ENCODE measurements around the gene TSPAN15.

TSPAN15 gene

DNA sequence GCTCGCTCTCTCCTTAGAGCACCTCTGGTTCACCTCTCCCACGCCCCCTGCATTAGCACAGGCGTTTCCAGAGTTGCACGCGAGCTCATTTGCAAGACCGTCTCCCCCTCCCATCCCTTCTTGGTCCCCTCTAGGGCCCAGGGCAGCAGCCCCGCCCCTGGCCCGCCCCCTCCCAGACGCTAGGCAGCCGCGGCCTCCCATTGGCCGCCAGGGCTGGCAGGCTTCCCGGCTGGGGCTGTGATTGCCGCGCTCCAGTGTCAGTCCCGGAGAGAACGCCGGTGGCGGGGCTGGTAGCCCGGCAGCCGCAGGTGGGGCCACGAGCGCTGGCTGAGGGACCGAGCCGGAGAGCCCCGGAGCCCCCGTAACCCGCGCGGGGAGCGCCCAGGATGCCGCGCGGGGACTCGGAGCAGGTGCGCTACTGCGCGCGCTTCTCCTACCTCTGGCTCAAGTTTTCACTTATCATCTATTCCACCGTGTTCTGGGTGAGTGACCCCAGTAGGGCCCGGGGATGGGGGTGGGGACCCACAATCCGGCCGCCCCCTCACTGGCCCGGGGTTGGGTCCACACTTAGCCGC lies at the start of gene TSPAN15:
TSS of gene TSPAN15 (plus strand) at position 257 of the 575 bp plus-strand sequence. CDS start at position 387, 130 bp downstream.
- DNase-seq (ENCODE audit: low spot score) = peak; percentile 90

DNA sequence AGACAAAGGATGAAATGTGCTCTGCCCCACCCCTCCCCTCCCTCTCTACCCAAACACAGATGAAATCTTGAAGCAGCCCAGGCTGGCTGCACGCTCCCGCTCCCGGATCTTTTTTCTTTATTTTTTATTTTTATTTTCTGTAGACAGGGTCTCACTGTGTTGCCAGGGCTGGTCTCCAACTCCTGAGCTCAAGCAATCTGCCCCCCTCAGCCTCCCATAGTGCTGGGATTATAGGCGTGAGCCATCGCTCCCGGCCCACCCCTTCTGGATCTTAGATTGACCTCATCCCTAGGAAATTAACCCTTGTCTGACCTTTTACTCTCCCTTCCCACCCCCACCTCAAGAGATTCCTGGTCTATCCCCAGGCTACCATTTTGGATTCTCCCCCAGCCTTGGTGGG lies 48.9 kb upstream of the TSPAN15 start:
- DNase-seq (ENCODE audit: low spot score) = no peak

DNA sequence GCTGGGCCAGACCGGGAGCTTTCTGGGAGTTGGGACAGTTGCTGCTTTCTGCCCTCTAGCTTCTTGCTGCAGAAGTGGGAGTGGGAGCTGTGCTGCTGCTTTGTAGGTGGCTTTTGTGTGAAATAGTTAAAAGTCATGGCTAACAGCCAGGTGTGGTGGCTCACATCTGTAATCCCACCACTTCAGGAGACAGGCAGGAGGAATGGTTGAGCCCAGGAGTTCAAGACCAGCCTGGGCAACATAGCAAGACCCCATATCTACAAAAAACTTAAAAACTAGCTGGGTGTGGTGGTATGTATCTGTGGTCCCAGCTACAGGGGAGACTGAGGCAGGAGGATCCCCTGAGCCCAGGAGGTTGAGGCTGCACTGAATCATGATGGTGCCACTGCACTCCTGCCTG lies 48.2 kb upstream of the TSPAN15 start:
- no peak for DNase-seq (ENCODE audit: low spot score)

DNA sequence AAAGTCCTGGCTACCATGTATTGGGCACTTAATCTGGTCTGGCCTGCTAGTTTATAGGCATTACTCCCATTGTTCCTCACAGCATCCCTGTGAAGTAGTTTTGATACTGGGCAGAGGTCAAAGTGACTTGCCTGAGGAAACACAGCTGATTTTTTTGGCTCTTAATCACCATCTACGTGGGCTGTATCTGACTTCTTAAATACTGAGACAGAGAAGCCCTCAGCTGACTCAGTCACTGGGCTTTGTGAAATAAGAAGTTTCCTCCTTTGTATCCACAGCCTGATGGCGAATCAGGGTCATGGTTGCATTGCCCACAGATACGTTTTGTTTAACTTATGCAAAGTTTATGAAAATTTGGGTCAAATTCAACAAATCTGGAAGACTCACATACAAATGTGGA lies 47.7 kb upstream of the TSPAN15 start:
- no peak for DNase-seq (ENCODE audit: low spot score)

DNA sequence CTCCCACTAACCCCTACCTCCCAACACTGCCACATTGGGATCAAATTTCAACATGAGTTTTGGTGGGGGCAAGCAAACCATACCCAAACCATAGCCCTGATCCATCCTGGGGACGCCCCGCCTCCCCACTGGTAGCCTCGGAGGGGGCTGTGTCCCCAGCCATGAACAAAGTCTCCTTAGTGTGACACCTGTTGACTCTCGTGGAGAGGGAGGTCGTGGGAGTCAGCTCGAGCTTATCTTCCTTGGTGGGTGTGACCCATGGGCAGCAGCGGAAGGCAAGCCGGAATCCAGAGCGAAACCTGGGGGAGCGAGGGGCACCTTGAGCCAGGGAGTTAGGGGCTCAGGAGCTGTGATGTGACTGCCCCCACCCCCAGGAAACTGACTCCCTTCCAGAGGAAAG lies 46.5 kb upstream of the TSPAN15 start:
- no peak for DNase-seq (ENCODE audit: low spot score)

DNA sequence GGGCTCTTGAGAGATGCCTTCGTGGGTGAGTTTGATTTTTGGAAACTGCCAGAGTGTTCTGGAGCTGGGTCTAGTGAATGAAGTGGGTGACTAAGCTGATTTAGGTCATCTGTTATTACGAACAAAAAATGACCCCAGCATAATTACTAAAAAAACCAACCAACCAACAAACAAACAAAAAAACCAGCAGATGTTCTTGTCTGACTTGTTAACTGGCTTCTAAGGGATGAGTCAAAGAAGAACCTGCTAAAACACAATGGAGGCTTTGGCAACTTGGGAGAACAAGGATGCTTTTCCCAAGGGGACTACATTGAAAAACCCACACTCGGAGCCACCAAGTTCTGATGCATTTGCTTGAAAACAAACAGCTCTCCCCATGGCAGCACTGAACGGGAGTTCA lies 46.0 kb upstream of the TSPAN15 start:
- no peak for DNase-seq (ENCODE audit: low spot score)

DNA sequence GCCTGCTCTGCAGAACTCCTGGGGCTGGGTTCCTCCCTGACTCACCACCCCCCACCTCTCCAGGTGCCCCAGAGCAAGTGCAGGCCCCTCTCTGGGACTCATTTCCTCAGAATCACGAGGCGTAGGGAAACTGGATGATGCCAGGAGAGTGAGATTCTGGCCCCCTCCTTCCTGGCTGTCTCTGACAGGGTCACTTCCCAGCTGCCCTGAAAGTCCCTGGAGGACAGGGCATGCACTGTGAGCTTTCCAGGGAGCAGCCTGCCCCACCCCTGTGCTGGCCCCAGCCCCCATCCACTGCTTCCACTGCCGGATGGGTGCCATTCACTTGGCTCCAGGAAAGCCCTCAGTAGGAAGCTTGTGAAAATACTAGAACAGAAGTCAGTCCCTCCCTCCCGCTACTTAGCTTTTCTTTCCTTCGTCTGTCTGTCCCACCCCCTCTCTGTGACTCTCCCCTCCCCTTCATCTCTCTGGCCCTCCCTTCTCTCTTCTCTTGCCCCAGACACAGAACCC lies 44.9 kb upstream of the TSPAN15 start:
- no peak for DNase-seq (ENCODE audit: low spot score)

DNA sequence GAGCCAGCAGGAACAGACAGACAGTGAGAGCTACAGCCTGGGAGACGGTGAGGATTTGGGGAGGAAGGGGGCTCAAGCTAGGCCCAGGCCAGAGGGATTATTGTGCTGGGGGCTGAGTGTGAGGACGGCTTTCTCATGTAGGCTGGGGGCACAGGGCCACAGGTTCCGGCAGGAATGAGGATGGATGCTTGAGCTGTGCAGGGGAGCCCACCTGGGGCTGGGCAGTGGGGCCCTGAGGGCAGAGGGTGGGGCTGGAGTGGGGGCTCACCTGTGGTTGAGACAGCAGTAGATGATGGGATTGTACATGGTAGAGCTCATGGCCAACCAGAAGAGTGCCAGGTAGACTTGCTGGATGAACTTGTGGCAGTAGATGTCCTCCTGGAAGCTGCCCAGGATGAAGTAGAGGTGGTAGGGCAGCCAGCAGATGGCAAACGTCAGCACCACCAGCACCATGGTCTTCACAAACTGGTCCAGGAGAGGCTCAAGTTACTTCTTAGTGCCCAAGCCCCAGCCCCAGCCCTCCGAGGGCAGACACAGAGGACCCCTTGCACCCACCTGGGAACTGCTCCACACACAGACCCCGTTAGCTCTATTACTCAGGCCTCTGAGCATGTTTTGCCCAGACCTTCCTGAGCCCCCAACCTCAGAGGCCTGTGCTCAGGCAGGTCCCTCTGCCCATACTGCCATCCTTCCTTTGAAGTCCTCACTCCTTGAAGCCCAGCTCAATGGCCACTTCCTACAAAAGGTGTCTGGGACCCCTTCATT lies 44.3 kb upstream of the TSPAN15 start:
- no peak for DNase-seq (ENCODE audit: low spot score)

DNA sequence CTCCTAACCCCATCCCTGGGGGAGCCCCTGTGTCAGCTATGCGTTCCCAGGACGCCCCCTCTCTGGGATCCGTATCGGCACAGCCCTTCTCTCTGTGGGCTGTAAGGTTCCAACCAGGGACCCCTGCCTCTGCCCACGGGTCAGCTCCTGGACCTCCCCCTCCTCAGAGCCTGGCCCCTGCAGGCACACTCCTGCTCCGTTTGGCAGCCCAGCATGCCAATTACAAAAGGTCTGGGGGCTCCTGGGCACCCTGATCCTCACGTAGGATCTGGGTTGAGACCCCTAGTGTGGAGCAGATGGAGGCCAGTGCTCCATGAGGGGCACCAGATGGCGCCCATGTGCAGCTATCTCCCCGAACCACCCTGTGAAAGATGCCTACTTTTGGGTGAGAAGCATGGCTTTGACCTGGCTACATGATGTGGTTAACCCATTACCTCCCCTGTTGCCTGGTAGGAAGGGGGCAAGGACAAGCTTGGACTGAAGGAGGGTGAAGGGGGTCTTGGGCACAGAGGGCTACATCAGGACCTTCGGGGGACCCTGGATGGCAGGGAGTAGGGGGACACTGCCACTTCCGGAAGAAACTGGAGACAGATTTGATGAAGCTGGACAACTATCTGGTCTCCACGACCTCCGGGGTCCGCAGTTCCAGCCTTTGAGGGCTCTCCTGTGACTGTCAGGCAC lies 43.5 kb upstream of the TSPAN15 start:
- DNase-seq (ENCODE audit: low spot score) = no peak

DNA sequence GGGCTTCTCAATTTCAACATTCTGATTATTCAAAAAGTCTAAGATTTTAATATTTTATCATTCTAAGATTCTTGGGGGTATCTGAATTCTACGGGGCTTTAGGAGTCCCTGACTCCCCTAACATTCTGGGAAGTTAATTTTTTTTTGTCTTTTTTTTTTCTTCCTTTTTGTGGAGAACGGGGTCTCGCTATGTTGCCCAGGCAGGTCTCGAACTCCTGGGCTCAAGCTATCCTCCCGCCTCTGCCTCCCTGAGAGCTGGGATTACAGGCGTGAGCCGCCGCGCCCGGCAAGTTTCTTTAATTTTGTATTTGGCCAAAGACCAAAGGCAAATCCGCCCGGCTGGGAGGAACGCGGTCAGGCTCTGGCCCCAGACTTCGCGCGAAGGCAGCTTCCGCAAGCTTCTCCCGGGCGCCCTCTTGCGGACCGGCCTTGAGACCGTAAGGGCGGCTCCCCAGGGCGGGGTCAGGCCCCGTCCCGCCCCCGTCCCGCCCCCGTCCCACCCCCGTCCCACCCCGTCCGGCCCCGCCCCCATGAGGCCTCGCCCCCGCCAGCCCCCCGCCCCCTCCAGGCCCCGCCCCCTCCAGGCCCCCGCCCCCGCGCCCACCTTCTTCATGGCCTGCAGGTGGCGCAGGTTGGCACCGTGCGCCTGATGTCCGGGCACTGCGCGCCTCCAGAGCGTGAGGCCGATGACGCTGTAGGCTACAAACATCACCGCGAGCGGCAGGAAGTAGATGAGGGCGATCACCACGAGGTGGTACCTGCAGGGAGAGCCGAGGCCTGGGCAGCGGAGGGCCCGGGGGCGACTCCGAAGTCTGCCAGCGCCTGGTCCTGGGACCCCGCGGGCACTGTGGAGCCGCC lies 42.7 kb upstream of the TSPAN15 start:
- peak; percentile 93 for DNase-seq (ENCODE audit: low spot score)

DNA sequence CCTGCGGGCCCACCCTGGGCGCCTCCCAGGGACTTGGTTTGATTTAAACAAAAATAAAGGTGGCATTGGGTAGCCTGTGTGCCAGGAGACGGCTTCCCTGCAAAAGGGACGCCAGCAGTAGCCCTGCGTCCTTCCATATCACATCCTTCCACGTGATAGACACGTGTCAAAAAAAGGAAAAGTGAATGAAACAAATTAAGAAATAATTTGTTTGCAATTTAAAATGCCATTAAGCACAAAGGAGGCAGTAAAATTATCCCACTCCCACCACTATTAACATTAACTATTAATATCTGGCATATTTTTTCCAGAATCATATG lies 42.1 kb upstream of the TSPAN15 start:
- no peak for DNase-seq (ENCODE audit: low spot score)

DNA sequence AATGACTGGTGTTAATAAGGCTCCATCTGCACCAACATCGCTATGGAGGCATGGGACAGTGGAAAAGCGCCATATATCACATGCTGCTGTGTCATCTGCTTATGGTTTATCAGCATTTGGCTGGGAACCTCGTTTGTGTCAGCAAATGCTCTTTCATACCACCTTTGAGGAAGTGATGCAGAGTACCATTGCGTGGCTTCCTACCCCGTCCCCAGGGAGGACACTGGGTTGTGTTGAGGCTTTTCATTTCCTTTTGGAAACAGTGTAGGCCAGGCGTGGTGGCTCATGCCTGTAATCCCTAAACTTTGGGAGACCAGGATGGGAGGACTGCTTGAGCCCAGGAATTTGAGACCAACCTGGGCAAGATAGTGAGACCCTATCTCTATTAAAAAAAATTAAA lies 41.3 kb upstream of the TSPAN15 start:
- DNase-seq (ENCODE audit: low spot score) = no peak

DNA sequence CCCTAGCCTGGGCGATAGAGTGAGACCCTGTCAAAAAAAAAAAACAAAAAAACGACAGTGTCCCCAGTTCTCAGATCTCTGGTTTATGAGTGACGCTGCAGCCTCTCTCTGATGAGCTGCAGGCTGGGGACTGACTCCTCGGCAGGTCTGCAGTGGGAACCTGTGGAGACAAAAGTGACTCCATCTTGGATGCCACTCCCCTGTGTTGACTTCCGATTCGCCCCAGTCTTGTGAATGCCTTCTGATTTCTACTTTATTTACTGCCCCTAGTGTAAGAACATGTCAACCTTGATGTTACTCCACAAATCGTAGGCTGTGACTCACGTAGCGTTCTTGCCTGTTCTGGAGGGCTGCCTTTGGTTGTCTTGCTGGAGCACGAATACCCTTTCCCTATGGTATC lies 40.8 kb upstream of the TSPAN15 start:
- no peak for DNase-seq (ENCODE audit: low spot score)

DNA sequence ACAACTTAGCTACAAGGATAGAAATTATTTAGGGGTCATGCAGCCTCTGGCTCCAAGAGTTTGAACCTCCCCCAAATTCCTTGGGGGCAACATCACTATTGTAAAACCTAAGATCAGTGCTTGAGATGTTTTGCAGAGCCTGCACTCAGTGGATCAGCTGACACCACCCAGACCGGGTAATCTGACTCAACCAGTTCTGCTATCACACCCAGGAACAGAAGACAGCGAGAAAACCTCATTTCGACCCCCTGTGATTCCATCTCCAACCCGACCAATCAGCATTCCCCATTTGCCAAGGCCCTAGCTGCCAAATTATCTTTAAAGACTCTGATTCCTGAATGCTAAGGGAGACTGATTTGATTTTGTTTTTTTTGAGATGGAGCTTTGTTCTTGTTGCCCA lies 39.8 kb upstream of the TSPAN15 start:
- no peak for DNase-seq (ENCODE audit: low spot score)

DNA sequence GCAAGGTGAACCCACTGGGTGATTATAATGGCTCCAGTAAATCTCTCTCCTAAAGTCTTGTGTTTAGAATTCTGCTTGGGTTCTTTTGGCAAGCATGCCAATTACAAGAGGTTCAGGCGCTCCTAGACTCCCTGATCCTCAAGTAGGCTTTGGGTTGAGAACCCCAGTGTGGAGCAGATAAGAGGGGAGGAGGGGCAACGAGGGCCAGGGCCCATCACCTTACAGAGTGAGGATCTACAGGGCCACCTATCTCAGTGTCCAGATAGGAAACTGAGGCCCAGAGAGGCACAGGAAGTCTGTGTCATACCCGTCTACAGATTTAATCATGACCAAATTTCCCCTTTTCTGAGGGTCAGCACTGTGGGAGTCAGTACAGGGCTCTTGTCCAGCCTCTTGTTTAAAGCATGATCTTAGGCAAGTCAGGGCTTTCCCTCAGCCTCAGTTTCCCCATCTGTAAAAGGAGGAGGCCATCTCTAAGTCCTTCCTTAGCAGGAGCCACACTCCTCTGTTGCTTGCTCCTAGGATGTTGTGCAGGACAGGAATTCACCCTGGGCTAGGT lies 39.0 kb upstream of the TSPAN15 start:
- no peak for DNase-seq (ENCODE audit: low spot score)

DNA sequence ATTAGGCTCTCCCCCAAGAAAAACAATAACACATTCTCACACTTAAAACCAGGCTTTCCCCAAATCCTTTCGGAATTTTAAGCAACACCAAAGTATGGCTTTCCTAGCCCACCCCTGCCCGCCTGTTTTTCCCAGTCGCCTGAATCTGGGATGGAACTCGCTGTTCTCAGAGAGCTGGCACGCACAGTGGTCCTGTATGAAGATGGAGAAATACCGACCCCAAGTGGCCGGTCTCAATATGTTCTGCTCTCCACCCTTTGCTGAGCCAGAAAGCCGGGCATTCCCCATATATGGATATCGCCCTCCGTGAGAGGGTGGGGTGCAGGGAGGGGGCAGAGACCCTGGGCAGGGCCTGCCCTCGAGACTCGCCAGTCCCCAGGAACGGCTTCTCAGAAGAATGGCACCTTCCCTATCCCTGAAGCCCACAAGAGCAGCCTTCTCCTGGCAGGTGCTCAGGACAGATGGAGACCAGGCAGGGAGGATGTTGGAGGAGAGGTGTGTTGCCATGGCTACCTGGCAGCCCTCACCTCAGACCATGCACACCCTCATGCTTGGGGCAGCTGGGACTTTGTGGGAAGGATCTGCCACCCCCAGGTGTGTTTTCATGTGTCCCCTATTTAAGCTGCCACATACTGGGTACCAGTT lies 37.9 kb upstream of the TSPAN15 start:
- DNase-seq (ENCODE audit: low spot score) = no peak

DNA sequence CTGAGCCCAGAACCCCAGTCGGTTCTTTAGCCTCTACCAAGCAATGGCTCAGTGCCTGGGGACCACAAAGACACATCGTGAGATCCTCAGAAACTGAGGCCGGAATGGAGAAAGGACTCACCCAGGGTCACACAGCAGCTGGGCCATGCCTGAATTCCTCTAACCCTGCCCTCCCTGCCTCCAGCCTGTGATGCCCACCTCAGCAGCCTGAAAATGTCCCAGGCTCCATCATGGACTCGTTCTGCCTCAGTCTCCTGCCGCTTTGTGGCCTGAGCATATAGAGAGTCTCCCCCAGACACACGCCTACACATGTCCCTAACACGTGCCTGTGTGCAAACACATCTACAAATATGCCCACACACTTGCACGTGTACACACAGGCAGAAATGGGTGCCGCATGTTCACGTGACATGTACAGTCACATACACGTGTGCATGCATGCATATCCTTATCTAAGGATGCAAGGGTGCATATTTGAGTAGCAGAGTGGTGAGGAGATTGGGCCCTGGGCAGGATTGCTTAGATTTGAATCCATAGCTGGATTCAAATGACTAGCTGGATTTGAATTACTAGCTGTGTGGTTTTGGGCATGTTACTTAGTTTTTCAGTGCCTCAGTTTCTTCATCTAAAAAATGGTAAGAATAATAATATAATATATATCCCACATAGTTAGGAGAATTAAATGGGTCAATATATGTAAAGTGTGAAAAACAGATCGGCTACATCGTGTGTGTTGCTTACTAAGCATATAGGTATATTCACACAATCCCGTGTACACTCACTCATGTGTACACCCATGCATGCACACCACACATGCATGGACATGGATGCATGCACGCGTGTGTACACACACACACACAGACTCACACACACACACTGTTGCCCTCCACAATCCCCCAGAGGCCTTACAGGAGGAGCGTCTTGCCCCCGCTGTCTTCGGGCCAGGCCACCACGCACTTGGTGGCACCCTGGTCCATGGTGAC lies 36.9 kb upstream of the TSPAN15 start:
- DNase-seq (ENCODE audit: low spot score) = no peak

DNA sequence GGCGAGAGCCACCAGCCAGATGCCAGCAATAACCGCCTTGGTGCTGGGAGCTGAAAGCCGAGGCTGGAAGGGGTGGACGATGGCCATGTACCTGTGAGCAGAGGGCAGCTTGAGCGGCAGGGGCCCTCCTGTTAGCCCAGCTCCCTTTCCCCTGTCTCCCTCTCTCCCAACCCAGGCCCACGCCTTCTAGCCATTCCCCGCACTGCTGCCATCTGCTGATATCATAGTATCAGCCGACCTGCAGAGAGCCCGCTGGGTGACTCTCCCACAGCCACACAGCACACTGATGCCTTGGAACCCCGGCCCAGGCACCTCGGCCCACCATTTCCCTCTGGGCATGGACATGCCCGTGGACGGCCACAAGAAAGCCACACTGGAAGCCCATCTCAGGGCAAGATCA lies 36.2 kb upstream of the TSPAN15 start:
- DNase-seq (ENCODE audit: low spot score) = no peak

DNA sequence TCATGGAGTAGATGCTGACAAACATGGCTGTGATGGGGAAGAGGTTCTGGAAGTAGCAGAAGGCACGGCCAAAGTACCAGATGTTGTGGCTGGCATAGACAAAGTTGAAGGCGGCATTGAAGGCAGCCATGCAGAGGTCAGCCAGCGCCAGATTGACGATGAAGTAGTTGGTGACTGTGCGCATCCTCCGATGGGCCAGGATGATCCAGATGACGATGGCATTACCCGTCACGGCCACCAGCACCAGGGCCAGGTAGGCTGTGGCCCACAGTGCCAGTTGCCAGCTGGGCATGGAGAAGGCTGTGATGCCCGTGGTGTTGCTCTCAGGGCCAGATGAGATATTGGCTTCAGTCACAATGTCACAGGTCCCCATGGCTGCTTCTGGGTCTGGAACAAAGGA lies 35.3 kb upstream of the TSPAN15 start:
- no peak for DNase-seq (ENCODE audit: low spot score)

DNA sequence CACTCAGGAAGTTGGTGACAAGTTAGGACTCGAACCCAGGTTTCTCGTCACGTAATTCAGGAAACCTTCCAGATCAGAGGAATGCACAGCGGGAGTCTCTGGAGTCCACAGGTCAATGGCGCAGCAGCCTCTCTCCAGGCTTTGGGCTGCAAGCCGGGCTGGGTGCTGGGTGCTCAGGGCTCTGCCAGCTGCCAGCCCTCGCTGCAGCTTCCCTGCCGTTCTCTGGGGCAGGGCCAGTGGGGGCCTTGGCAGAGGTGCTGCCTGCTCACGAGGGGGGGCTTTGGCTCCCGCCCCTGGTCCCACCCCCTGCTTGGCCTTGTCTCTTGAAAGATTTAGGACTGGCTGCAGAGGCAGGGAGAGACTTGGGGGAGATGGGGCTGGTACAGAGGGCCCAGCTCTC lies 34.6 kb upstream of the TSPAN15 start, which contains the start of gene TACR2:
TSS of gene TACR2 (minus strand) at position 224 of the 400 bp plus-strand sequence. CDS start 595 bp downstream, outside the sequence.
- no peak for DNase-seq (ENCODE audit: low spot score)

Measured in left forelimb (tissue), 1 donor.